ENCODE data around the gene NTRK3. TPM values are rescaled to one million over a fixed set of nuclear protein-coding genes. Genes with fewer than 3 reads are reported as not detected.
"Not testable (repeated sequence)": the region's sequence is repeated elsewhere in the genome, so short reads cannot be mapped to it uniquely, and the experiment has no call there.

Gene NTRK3
- total and polyA plus RNA-seq, 12 donors: 0.45 to 5.6 (median 2.3) TPM

- no peak for TF ChIP-seq CTCF (IDR thresholded peaks at IDR 0.05)
- H3K9me3 ChIP-seq: no peaks in the 10 kb centered on the region
Observed at GRCh38 chr15:87846746-87847145, 409.8 kb downstream of the NTRK3 start.

GRCh38 chr15:87843312-87843711 is 413.2 kb downstream of the NTRK3 start:
- no peak for TF ChIP-seq CTCF (IDR thresholded peaks at IDR 0.05)
- no peak overlapping the region for H3K27ac ChIP-seq
- H3K36me3 ChIP-seq: no peaks in the 10 kb centered on the region
- H3K27me3 ChIP-seq: no peaks in the 10 kb centered on the region
- DNase-seq: no peak
- intact Hi-C loops (cut with DNase I): no loop called here
- no peak for ATAC-seq
- no peaks in the 10 kb centered on the region for H3K4me1 ChIP-seq
- H3K9me3 ChIP-seq: peaks cover 0 to 4% (median 0%) of the 10 kb centered on the region in 11 donors
- WGBS, 2 donors: 91 to 96% methylated on average over 3 of the region's 3 CpGs
- H3K4me3 ChIP-seq: no peak overlapping the region

More at GRCh38 chr15:87846746-87847145, 409.8 kb downstream of the NTRK3 start:
- 75 to 78% methylated on average over 3 of the region's 3 CpGs for WGBS, 2 donors
- Histone ChIP-seq H3K4me1 (peaks cover 0 to 12% (median 0%) of the 10 kb centered on the region in 9 donors), H3K27me3 (no peaks in the 10 kb centered on the region), H3K4me3 (no peak overlapping the region), H3K36me3 (no peaks in the 10 kb centered on the region), H3K27ac (no peak overlapping the region)
- intact Hi-C loops (cut with DNase I): no loop called here
- DNase-seq: no peak
- ATAC-seq: no peak

GRCh38 chr15:87841426-87841998 is 415.0 kb downstream of the NTRK3 start:
- intact Hi-C loops (cut with DNase I): no loop called here
- Histone ChIP-seq H3K4me3 (no peak overlapping the region), H3K27me3 (no peaks in the 10 kb centered on the region), H3K27ac (no peak overlapping the region), H3K9me3 (peaks cover 0 to 4% (median 0%) of the 10 kb centered on the region in 11 donors), H3K4me1 (no peaks in the 10 kb centered on the region), H3K36me3 (no peaks in the 10 kb centered on the region)
- 79 to 81% methylated on average over 1 of the region's 1 CpG for WGBS, 2 donors
- no peak for DNase-seq
- peak in 2 of 8 donors; percentile 29 to 64 for ATAC-seq
- TF ChIP-seq CTCF (IDR thresholded peaks at IDR 0.05): no peak

- H3K4me3 ChIP-seq; H3K36me3 ChIP-seq; ATAC-seq; intact Hi-C loops (cut with DNase I); H3K27ac ChIP-seq; H3K9me3 ChIP-seq; H3K4me1 ChIP-seq; H3K27me3 ChIP-seq; DNase-seq: not testable (repeated sequence)
- WGBS, 2 donors: 81 to 90% methylated on average over 2 of the region's 2 CpGs
Observed at GRCh38 chr15:87835830-87836229, 420.7 kb downstream of the NTRK3 start.

GRCh38 chr15:87833333-87833732 is 423.2 kb downstream of the NTRK3 start:
- H3K4me3 ChIP-seq; H3K36me3 ChIP-seq; H3K9me3 ChIP-seq; intact Hi-C loops (cut with DNase I); H3K27ac ChIP-seq; ATAC-seq; H3K4me1 ChIP-seq; H3K27me3 ChIP-seq; DNase-seq: not testable (repeated sequence)
- 76 to 81% methylated on average over 5 of the region's 5 CpGs for WGBS, 2 donors
